Measurements from ENCODE around the gene SEC61G. TPM values are rescaled to one million over a fixed set of nuclear protein-coding genes. Genes with fewer than 3 reads are reported as not detected.

Gene SEC61G
- total and polyA plus RNA-seq, 8 donors: 116 to 180 (median 169) TPM

- H3K9me3 ChIP-seq: peaks cover 0 to 3% of the 10 kb centered on the region in 2 donors
- H3K4me1 ChIP-seq: no peaks in the 10 kb centered on the region
- TF ChIP-seq CTCF (IDR thresholded peaks at IDR 0.05): no peak
- no peaks in the 10 kb centered on the region for H3K27me3 ChIP-seq
- ATAC-seq (no peak), DNase-seq (no peak)
- H3K36me3 ChIP-seq: no peaks in the 10 kb centered on the region
- intact Hi-C loops (cut with DNase I): no loop called here
- no peak overlapping the region for H3K27ac ChIP-seq
- no peak overlapping the region for H3K4me3 ChIP-seq
Measured at GRCh38 chr7:54781134-54781920, 22.3 kb upstream of the SEC61G start.

- H3K27ac ChIP-seq: no peak overlapping the region
- no peaks in the 10 kb centered on the region for H3K4me1 ChIP-seq
- no peaks in the 10 kb centered on the region for H3K36me3 ChIP-seq
- peaks cover 0 to 5% of the 10 kb centered on the region in 2 donors for H3K9me3 ChIP-seq
- intact Hi-C loops (cut with DNase I): no loop called here
- ATAC-seq (no peak), DNase-seq (no peak)
- no peak for TF ChIP-seq CTCF (IDR thresholded peaks at IDR 0.05)
- H3K27me3 ChIP-seq: no peaks in the 10 kb centered on the region
- no peak overlapping the region for H3K4me3 ChIP-seq
Measured at GRCh38 chr7:54780490-54780889, 21.5 kb upstream of the SEC61G start.

- ATAC-seq (no peak), DNase-seq (no peak)
- Histone ChIP-seq H3K27ac (no peak overlapping the region), H3K4me1 (peaks cover 0 to 5% of the 10 kb centered on the region in 2 donors), H3K36me3 (no peaks in the 10 kb centered on the region), H3K9me3 (peaks cover 0 to 5% of the 10 kb centered on the region in 2 donors), H3K27me3 (no peaks in the 10 kb centered on the region), H3K4me3 (no peak overlapping the region)
- no peak for TF ChIP-seq CTCF (IDR thresholded peaks at IDR 0.05)
- intact Hi-C loops (cut with DNase I): loop anchor here in 1 of 2 donors (10.0 kb wide), 1 partner anchor 56 kb away; no protein-coding TSS in a partner anchor
Measured at GRCh38 chr7:54778696-54779540, 19.9 kb upstream of the SEC61G start.

- Histone ChIP-seq H3K9me3 (peaks cover 0 to 5% of the 10 kb centered on the region in 2 donors), H3K36me3 (no peaks in the 10 kb centered on the region), H3K4me1 (peaks cover 0 to 8% of the 10 kb centered on the region in 2 donors), H3K27ac (no peak overlapping the region), H3K4me3 (no peak overlapping the region), H3K27me3 (no peaks in the 10 kb centered on the region)
- intact Hi-C loops (cut with DNase I): loop anchor here in 1 of 2 donors (10.0 kb wide), 1 partner anchor 57 kb away; no protein-coding TSS in a partner anchor
- no peak for TF ChIP-seq CTCF (IDR thresholded peaks at IDR 0.05)
- DNase-seq (no peak), ATAC-seq (no peak)
Measured at GRCh38 chr7:54778166-54778565, 19.2 kb upstream of the SEC61G start.

Measured in left lung (tissue), 10 donors.